K562 (cell line): ENCODE data around the gene LAPTM5. TPM values are rescaled to one million over a fixed set of nuclear protein-coding genes. Genes with fewer than 3 reads are reported as not detected.

Experiments
- E2F1 ChIP-seq: sonication (generic); formaldehyde crosslinking; IDR thresholded peaks from 2 replicates; pipeline ENCODE4 v1.8.1; 2023; ENCODE audit warnings: mild to moderate bottlenecking, missing genetic modification reagents, moderate library complexity
- E2F3 ChIP-seq: fragments of 250-450 bp; sonication (Bioruptor Pico); IDR thresholded peaks from 2 replicates; pipeline ENCODE4 v1.4.0; 2020; ENCODE audit warnings: mild to moderate bottlenecking
- MECOM ChIP-seq: fragments of 250-450 bp; sonication (Bioruptor Pico); IDR thresholded peaks from 2 replicates; pipeline ENCODE4 v1.8.0; 2022; ENCODE audit warnings: inconsistent platforms
- SREBF2 ChIP-seq: sonication (generic); formaldehyde crosslinking; IDR thresholded peaks from 2 replicates; pipeline ENCODE4 v1.4.0; 2020; ENCODE audit warnings: mild to moderate bottlenecking, missing genetic modification reagents
- TBP ChIP-seq: optimal IDR thresholded peaks from 2 replicates; pipeline ENCODE3; 2011; ENCODE audit warnings: low read depth, low read length, improper control_type of control experiment
- TSC22D4 ChIP-seq: fragments of 450-650 bp; IDR thresholded peaks from 2 replicates; pipeline ENCODE4 v1.6.1; 2016; ENCODE audit warnings: missing genetic modification characterization, missing biosample characterization, control low read depth
- ZKSCAN8 ChIP-seq: fragments of 200-800 bp; sonication (Bioruptor generic); IDR thresholded peaks from 2 replicates; pipeline ENCODE4 v1.6.1; 2016; ENCODE audit warnings: missing genetic modification characterization, missing compliant biosample characterization
- ZNF175 ChIP-seq: fragments of 200-800 bp; sonication (Bioruptor generic); IDR thresholded peaks from 2 replicates; pipeline ENCODE4 v1.6.1; 2016; ENCODE audit warnings: low read depth, mild to moderate bottlenecking, missing genetic modification characterization, missing compliant biosample characterization
- ZNF282 ChIP-seq: sonication (generic); formaldehyde crosslinking; IDR thresholded peaks from 2 replicates; pipeline ENCODE4 v1.8.1; 2023; ENCODE audit warnings: missing genetic modification reagents
- ZNF561 ChIP-seq: fragments of 450-650 bp; formaldehyde crosslinking; conservative IDR thresholded peaks from 2 replicates; pipeline ENCODE4 v1.4.0; 2020; ENCODE audit warnings: mild to moderate bottlenecking, moderate library complexity
- ZNF695 ChIP-seq: fragments of 450-650 bp; formaldehyde crosslinking; IDR thresholded peaks from 2 replicates; pipeline ENCODE4 v1.4.0; 2020; ENCODE audit warnings: mild to moderate bottlenecking, moderate library complexity
- polyA plus RNA-seq, 8 experiments: library from polyadenylated mRNA; depleted of rRNA in 4 of 8; stranded (reverse) in 5 of 8; unstranded in 3 of 8; fragments of >200 nt; fragmentation: Nextera tagmentation in 2 of 8; fragmentation: Illumina TruSeq in 1 of 8; extraction: Ambion mirVana in 2 of 8; extraction: Trizol in 1 of 8; gene quantifications; 2 replicates each; pipeline versions ENCODE4 v1.2.1 to v1.2.3, GENCODE V29; 2011 to 2014; ENCODE audit warnings: inconsistent platforms in 1 of 8, missing spikeins in 1 of 8
- total RNA-seq, 7 experiments: library from RNA; depleted of rRNA in 6 of 7; stranded (reverse); fragments of >200 nt in 6 of 7; fragmentation: Illumina TruSeq in 2 of 7; extraction: Trizol in 2 of 7; gene quantifications; 2 replicates each; pipeline versions ENCODE4 v1.2.1 to v1.2.3, GENCODE V29; 2011 to 2021; ENCODE audit warnings: low replicate concordance in 1 of 7
- TF ChIP-seq, protein P1 (sequence below): fragments of 450-650 bp; conservative IDR thresholded peaks from 2 replicates; pipeline ENCODE4 v1.6.1; 2016; ENCODE audit warnings: missing genetic modification characterization, low read depth, mild to moderate bottlenecking, missing compliant biosample characterization, moderate library complexity
- TF ChIP-seq, protein P2 (sequence below), 2 experiments: fragments of 150-350 bp in 1 of 2; IDR thresholded peaks; 2 replicates each; pipeline ENCODE4 v1.6.1; 2012 to 2016; ENCODE audit warnings: low read depth in 2 of 2, low read length in 2 of 2, mild to moderate bottlenecking in 1 of 2, moderate library complexity in 1 of 2
- TF ChIP-seq, protein P3 (sequence below): sonication (generic); formaldehyde crosslinking; IDR thresholded peaks from 2 replicates; pipeline ENCODE4 v1.8.0; 2022; ENCODE audit warnings: mild to moderate bottlenecking, low read depth, missing genetic modification reagents

Gene LAPTM5
- total and polyA plus RNA-seq, 9 of the 15 experiments (the other 6 are each of a cell fraction or from before 2014, with no cell fraction given), result 2.4 to 47.3 (median 20.3) TPM

DNA sequence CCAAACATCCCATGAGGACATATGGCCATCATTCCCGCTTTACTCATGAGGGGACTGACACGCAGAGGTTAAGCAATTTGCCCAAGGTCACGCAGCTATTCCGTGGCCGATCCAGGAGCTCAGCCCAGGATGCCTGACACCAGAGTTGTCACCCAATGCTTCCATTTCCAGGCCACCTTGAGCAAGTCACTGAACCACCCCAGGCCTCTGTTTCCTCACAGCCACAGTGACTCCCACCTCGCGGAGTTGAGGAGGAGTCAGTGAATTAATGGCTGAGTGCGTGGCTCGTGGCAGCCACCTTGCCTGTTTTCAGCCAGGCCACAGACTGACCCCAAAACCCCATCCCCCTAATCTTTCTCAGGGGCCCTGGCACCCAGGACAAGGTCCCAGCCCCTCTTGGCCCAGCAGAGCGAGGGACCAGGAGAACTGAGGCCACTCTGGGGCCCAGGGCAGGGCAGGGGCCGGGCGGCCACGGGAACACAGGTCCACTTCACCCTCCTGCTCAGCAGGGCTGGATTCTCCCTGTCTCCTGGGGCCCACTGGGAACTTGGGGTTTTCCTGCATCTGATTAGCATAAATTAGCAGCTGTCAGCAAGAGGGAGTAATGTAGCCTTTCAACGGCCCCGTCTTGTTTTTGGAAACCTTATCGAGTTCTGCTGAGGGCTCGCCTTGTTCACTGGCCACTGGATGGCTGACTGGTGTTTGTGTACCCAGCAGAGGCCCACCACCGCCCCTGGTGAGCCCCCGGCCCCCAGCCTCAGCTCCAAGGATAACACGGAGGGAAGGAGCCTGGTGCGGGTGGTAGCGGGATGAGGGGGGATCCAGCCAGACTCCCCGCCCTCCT lies 19.7 kb upstream of the LAPTM5 start (continued):
- TF ChIP-seq, protein P1, sequence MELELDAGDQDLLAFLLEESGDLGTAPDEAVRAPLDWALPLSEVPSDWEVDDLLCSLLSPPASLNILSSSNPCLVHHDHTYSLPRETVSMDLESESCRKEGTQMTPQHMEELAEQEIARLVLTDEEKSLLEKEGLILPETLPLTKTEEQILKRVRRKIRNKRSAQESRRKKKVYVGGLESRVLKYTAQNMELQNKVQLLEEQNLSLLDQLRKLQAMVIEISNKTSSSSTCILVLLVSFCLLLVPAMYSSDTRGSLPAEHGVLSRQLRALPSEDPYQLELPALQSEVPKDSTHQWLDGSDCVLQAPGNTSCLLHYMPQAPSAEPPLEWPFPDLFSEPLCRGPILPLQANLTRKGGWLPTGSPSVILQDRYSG (tag), result 0 out of 2 replicates have a peak, but pooled peaks have one; percentile 13
- peak; percentile 50; the same call in 1 of the 2 replicates for TF ChIP-seq ZNF175 (CRISPR knock-in tag)
- TF ChIP-seq E2F3, result peak; percentile 67; the same call in 1 of the 2 replicates
- TF ChIP-seq E2F1 (CRISPR knock-in tag), result no peak
- TF ChIP-seq ZNF282 (CRISPR knock-in tag), result no peak
- TF ChIP-seq TSC22D4 (tag), result no peak
- TF ChIP-seq ZNF695 (CRISPR knock-in tag), result peak; percentile 52; the same call in 1 of the 2 replicates
- TF ChIP-seq MECOM (CRISPR knock-in tag), result peak; percentile 64
- peak; percentile 44 for TF ChIP-seq TBP
- no peak; the same call in 1 of the 2 replicates for TF ChIP-seq ZKSCAN8 (CRISPR knock-in tag)
- TF ChIP-seq, protein P2, sequence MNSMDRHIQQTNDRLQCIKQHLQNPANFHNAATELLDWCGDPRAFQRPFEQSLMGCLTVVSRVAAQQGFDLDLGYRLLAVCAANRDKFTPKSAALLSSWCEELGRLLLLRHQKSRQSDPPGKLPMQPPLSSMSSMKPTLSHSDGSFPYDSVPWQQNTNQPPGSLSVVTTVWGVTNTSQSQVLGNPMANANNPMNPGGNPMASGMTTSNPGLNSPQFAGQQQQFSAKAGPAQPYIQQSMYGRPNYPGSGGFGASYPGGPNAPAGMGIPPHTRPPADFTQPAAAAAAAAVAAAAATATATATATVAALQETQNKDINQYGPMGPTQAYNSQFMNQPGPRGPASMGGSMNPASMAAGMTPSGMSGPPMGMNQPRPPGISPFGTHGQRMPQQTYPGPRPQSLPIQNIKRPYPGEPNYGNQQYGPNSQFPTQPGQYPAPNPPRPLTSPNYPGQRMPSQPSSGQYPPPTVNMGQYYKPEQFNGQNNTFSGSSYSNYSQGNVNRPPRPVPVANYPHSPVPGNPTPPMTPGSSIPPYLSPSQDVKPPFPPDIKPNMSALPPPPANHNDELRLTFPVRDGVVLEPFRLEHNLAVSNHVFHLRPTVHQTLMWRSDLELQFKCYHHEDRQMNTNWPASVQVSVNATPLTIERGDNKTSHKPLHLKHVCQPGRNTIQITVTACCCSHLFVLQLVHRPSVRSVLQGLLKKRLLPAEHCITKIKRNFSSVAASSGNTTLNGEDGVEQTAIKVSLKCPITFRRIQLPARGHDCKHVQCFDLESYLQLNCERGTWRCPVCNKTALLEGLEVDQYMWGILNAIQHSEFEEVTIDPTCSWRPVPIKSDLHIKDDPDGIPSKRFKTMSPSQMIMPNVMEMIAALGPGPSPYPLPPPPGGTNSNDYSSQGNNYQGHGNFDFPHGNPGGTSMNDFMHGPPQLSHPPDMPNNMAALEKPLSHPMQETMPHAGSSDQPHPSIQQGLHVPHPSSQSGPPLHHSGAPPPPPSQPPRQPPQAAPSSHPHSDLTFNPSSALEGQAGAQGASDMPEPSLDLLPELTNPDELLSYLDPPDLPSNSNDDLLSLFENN (IDR thresholded peaks at IDR 0.05; ENCODE audit: low read depth in 2 of 2, low read length in 2 of 2), result no peak
- TF ChIP-seq ZNF561 (CRISPR knock-in tag), result peak; percentile 63
- TF ChIP-seq SREBF2, result no peak
- TF ChIP-seq, protein P3, sequence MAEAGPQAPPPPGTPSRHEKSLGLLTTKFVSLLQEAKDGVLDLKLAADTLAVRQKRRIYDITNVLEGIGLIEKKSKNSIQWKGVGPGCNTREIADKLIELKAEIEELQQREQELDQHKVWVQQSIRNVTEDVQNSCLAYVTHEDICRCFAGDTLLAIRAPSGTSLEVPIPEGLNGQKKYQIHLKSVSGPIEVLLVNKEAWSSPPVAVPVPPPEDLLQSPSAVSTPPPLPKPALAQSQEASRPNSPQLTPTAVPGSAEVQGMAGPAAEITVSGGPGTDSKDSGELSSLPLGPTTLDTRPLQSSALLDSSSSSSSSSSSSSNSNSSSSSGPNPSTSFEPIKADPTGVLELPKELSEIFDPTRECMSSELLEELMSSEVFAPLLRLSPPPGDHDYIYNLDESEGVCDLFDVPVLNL, result no peak
